ENCODE measurements around the gene ZMIZ1.

The ZMIZ1 gene

GRCh38 chr10:79224263-79224949 lies 155.6 kb downstream of the ZMIZ1 start:
- DNase-seq (ENCODE audit: low read depth in 1 of 2, low spot score in 1 of 2), result no peak

- DNase-seq (ENCODE audit: low read depth in 1 of 2, low spot score in 1 of 2), result no peak
These were observed 156.2 kb downstream of the ZMIZ1 start for GRCh38 chr10:79224992-79225391.

DNA sequence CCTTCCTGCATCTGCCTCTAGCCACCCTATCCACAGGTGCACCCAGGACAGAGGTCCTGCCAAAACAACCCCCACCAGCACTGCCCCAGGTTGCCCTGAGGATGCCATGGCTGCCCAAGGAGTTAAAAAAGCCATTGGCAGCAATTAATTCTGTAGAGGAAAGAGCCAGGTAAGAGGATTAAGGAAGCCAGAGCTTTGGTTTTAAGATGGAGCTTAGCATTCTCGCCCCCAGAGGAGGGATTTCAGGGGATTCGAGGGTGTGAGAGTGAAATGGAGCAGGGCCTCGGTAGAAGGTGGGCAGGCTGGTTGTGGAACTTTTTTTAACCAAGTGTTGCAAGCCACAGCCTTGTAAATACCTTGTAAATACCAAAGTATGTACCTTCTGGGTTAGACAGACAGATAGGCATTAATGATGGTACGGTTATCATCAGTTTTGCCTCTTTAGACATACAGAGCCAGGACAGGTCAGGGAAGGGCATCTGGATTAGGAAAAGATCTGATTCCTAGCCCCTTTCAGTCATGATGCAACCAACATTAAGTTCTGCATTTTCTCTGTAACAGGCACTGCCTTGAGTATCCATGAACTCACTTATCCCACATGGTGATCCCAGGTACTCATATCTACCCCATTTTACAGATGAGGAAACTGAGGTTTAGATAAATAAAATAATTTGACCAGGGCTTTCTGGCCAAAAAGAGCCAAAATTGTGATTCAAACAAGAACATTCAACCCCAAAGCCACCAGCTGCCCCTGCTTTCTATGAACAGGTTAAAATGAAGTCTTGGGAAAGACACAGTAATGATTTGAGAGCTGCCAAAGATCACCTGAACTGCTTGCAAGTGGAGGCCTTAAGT lies 157.9 kb downstream of the ZMIZ1 start:
- no peak for DNase-seq (ENCODE audit: low read depth in 1 of 2, low spot score in 1 of 2)

DNA sequence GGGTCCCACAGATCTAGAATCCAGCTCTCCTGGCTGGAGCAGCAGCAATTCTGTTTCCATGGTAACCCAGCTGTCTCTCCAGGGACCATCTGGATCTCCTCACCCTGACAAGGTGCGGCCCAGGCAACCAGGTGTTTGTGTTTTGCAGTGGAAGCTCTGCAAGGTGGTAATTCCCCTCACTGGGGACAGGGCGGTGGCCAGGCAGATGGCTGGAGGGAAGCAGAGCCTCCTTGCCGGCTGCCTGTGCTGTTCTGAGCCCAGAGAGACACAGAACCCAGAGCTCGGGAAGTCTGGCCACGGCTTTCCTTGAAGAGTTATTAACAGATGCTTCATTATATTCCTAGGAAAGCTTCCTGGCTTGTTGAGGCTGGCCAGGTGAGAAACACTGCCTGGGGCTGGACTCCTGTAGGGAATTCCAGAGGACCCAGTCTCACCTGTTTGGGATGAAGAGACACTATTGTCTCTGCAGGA lies 160.3 kb downstream of the ZMIZ1 start:
- DNase-seq (ENCODE audit: low read depth in 1 of 2, low spot score in 1 of 2), result no peak

GRCh38 chr10:79229830-79230327 lies 161.1 kb downstream of the ZMIZ1 start:
- DNase-seq (ENCODE audit: low read depth in 1 of 2, low spot score in 1 of 2), result no peak

- no peak for DNase-seq (ENCODE audit: low read depth in 1 of 2, low spot score in 1 of 2)
These were observed 161.6 kb downstream of the ZMIZ1 start for GRCh38 chr10:79230328-79230830.

DNA sequence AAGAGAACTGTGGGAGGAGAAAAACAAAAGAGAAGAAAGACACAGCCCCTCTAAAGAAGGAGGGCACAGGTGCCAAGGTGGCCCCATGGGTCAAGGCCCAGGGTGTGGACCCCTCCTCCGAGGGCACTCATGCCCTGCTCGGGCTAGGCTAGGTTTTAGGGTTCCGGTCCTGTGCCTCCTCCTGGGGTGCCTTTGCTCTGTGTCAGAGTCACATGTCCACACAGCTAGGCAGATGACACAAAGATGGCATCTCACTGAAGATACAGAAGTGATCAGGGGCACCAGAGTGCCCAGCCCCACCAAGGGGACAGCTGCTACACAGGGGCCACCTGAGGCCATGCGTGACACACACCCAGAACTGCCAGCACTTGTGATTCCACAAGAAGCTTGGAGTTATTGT lies 162.1 kb downstream of the ZMIZ1 start:
- DNase-seq (ENCODE audit: low read depth in 1 of 2, low spot score in 1 of 2), result no peak

DNA sequence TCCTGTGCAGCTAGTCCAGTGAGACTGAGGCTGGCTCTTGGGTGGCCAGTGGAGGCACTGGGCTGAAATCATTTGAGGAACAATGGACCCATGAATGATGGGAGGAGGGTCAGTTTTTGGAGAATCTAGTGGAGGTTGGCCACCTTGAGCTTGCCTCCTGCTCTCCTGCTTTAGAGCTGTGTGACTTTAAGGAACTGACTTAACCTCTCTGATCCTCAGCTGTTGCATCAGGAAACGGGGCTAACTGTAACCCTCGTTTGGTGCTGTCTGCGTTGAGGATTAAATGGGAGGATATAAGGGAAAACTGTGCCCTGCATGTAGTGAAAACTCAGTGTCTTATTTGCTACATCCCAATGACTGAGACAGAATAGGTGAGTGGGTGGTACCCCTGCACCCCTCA lies 163.1 kb downstream of the ZMIZ1 start:
- no peak for DNase-seq (ENCODE audit: low read depth in 1 of 2, low spot score in 1 of 2)

GRCh38 chr10:79232864-79233263 lies 164.1 kb downstream of the ZMIZ1 start:
- DNase-seq (ENCODE audit: low read depth in 1 of 2, low spot score in 1 of 2), result no peak

GRCh38 chr10:79234391-79235315 lies 165.9 kb downstream of the ZMIZ1 start:
- no peak for DNase-seq (ENCODE audit: low read depth in 1 of 2, low spot score in 1 of 2)

- no peak for DNase-seq (ENCODE audit: low read depth in 1 of 2, low spot score in 1 of 2)
These were observed 167.1 kb downstream of the ZMIZ1 start for GRCh38 chr10:79235765-79236432.

GRCh38 chr10:79236433-79236765 lies 167.6 kb downstream of the ZMIZ1 start:
- no peak for DNase-seq (ENCODE audit: low read depth in 1 of 2, low spot score in 1 of 2)

GRCh38 chr10:79237454-79238157 lies 168.8 kb downstream of the ZMIZ1 start:
- DNase-seq (ENCODE audit: low read depth in 1 of 2, low spot score in 1 of 2), result no peak

DNA sequence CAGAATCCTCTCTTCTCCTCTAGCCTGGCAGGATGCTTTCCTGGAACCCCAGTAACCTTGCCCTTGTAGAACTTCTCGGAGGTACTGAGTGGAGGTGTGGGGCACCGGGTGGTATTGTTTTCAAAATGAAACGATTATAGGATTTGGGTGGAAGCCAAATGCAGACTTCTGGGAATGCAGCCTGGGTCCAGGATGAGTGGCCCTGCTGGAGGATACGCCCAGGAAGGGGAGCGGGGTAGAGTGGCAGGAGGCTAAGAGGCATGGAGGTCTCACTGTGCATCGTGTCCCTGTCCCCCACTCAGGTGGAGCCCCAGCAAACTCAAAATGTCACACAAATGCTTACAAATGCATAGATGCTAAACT lies 169.4 kb downstream of the ZMIZ1 start:
- no peak for DNase-seq (ENCODE audit: low read depth in 1 of 2, low spot score in 1 of 2)

DNA sequence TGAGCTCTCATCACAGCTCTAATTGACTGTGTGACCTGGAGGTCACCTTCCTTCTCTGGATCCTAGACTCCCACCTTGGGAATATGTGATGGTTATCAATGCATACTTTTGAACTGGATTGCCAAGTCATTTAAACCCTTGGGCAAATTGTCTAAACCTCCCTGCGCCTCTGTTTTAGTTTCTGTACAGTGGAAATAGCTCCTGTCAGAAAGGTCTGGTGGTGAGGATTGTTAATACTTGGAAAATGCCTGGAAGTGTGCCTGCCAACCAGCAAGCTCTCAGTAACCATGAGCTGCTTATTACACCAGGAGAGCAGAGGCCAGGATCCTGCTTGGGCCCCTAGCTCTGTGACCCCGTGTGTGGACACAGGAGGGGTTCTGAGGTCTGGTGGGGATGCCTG lies 169.8 kb downstream of the ZMIZ1 start:
- no peak for DNase-seq (ENCODE audit: low read depth in 1 of 2, low spot score in 1 of 2)

- no peak for DNase-seq (ENCODE audit: low read depth in 1 of 2, low spot score in 1 of 2)
These were observed 170.6 kb downstream of the ZMIZ1 start for GRCh38 chr10:79239275-79239779.

- no peak for DNase-seq (ENCODE audit: low read depth in 1 of 2, low spot score in 1 of 2)
These were observed 171.3 kb downstream of the ZMIZ1 start for GRCh38 chr10:79239924-79240581.

DNA sequence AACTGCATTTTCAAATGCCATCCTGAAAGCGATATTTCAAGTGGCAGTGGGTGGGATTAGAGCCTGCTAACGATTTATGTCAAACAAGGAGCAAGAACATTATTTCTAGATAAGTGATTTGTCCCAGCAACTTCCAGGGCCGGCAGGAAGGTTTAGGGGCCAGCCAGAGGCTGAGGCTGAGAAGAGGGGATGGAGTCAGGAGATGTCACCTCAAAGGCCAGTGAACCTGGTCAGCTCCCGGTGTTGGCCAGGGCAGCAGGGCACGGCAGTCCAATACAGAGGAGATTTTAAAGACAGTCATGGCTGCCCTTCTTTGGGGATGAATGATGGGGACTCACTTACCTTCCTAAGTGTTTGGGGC lies 172.8 kb downstream of the ZMIZ1 start:
- DNase-seq (ENCODE audit: low read depth in 1 of 2, low spot score in 1 of 2), result no peak

GRCh38 chr10:79241990-79242619 lies 173.3 kb downstream of the ZMIZ1 start:
- peak in 1 of 2 donors; percentile 31 for DNase-seq (ENCODE audit: low read depth in 1 of 2, low spot score in 1 of 2)
